ENCODE results near the gene COA7.
"Not testable (repeated sequence)": the region's sequence is repeated elsewhere in the genome, so short reads cannot be mapped to it uniquely, and the experiment has no call there.

COA7 gene

GRCh38 chr1:52697795-52698674 lies at the start of gene COA7:
Gene COA7 (minus strand): TSS chr1:52698347. CDS start chr1:52698326, 21 bp downstream.
- peak; percentile 87 for DNase-seq (ENCODE audit: low spot score)

- DNase-seq (ENCODE audit: low spot score): no peak
Measured at GRCh38 chr1:52747450-52747849, 49.3 kb upstream of the COA7 start.

DNA sequence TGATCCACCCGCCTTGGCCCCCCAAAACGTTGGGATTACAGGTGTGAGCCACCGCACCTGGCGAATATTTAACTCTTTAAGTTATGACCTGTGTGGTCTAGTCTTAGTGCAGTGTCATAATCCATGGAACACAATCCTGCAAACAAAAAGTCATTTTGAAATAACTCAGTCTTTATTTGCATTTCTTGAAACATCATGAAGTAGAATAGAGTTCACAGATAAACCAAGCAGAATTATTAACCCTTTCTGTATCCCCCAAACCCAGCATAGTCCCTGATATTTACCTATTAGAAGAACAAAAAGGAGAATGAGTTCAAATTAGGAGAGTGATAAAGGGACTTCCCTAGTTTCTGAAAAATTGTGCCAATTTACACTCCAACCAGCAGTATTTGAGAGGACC lies 48.0 kb upstream of the COA7 start:
- DNase-seq (ENCODE audit: low spot score): no peak

- DNase-seq (ENCODE audit: low spot score): no peak
Measured at GRCh38 chr1:52741259-52741658, 43.1 kb upstream of the COA7 start.

DNA sequence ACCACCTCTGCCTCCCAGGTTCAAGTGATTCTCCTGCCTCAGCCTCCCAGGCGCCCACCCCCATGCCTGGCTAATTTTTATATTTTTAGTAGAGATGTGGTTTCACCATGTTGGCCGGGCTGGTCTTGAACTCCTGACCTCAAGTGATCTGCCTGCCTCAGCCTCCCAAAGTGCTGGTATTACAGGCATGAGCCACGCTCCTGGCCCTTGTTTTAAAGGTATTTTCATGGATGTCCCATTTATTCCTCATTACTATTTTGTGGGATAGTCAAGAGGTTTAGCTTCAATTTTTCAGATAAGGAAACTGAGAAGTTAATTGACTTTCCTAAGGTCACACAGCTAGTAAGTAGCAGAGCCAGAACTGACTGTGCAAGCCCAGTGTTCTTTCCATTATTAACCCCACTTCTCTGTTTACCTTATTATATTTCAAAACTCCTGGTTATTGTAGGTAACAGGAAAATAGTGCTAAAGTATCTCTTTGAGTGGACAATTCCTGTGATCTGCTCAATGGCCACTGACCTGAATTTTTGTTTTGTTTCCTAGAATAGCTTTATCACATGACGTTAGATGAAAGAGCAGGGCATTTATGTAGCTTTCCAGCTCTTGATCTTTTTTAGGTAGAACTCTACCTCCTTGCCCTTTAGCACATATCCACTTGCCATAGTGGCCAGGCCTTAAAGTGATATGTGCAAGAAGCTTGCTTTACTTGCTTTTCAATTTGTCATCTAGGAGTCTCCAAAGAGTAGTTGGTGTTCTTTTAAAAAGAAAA lies 41.7 kb upstream of the COA7 start:
- DNase-seq (ENCODE audit: low spot score): no peak

DNA sequence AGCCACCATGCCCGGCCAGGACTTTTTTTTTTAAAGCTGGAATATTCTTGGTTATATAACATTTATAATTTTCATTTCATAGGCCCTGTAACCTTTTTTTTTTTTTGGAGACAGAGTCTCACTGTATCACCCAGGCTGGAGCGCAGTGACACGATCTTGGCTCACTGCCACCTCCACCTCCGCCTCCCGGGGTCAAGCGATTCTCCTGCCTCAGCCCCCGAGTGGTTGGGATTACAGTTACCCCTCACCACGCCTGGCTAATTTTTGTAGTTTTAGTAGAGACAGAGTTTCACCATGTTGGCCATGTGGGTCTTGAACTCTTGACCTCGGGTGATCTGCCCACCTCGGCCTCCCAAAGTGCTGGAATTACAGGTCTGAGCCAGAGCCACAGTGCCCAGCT lies 40.7 kb upstream of the COA7 start:
- DNase-seq (ENCODE audit: low spot score): no peak

GRCh38 chr1:52738148-52738547 lies 40.0 kb upstream of the COA7 start:
- no peak for DNase-seq (ENCODE audit: low spot score)

DNA sequence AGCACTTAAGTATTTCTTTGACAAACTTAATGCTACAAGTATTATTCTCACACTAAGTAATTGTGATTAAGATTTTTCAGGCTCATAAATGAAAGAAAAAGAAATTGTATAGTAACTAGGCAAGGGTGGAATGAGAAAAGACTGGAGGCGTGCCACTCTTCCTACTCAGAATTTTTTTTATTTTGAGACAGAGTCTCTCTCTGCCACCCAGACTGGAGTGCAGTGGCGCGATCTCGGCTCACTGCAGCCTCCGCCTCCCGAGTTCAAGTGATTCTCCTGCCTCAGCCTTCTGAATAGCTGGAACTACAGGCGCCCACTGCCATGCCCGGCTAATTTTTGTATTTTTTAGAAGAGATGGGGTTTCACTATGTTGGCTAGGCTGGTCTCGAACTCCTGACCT lies 37.2 kb upstream of the COA7 start:
- not testable (repeated sequence) for DNase-seq (ENCODE audit: low spot score)

GRCh38 chr1:52733368-52733767 lies 35.2 kb upstream of the COA7 start:
- no peak for DNase-seq (ENCODE audit: low spot score)

DNA sequence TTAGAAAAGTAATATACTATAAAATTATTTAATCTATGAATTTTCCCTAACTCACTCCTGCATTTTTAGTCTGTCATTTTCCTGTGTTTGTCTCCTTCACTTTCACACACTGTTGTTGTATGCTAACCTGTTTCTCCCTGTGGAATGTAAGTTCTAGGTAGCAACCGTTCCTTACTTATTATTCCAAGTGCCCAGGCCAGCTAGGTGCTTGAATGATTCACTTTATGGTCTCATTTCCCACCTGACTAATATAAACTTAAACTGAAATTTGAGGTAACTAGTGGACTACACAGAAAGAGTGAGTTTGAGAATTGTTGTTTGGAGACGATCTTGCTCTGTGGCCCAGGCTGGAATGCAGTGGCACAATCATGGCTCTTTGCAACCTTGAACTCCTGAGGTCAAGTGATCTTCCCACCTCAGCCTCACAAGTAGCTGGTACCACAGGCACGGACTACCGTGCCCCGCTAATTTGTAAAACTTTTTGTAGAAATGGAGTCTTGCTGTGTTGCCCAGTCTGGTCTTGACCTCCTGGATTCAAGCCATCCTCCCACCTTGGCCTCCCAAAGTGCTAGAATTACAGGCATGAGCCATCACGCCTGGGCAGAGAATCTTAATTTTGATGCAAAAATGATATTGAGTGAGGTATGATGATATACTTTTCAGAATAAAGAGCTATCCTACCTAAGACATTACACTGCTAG lies 30.0 kb upstream of the COA7 start:
- no peak for DNase-seq (ENCODE audit: low spot score)

GRCh38 chr1:52727114-52727586 lies 29.0 kb upstream of the COA7 start:
- no peak for DNase-seq (ENCODE audit: low spot score)

GRCh38 chr1:52726265-52727113 lies 28.3 kb upstream of the COA7 start, which contains the start of gene ZYG11B:
Gene ZYG11B (plus strand): TSS chr1:52726453. CDS start chr1:52726654, 201 bp downstream.
- DNase-seq (ENCODE audit: low spot score): peak; percentile 82

DNA sequence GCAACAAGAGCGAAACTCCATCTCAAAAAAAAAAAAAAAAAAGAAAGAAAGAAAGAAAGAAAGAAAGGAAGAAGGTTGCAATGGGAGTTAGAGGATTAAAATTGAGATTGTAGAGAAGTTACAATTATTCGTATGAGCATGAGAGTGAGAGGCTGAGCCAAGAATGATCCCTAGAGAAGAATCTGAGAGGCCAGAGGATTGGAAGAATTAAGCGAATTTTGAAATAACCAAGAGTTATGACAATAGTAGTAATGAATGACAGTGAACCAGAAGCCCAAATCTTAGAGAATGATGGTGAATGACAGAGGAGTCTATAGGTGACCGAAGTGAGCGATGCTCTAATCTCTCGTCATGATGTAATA lies 27.7 kb upstream of the COA7 start:
- no peak for DNase-seq (ENCODE audit: low spot score)

DNA sequence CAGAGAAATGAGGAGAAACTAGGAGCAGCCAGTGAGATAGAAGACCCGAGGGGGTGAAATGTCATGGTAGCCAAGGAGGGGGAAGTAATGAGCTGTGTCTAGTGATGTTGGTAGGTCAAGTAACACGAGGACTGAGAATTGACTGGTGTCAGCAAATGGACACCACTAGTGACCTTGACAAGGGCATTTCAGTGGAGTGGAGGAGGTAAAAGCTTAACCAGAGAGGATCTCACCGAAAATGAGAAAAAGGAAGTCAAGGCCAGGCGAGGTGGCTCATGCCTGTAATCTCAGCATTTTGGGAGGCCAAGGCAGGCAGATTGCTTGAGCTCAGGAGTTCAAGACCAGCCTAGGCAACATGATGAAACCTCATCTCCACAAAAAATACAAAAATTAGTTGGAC lies 25.1 kb upstream of the COA7 start:
- no peak for DNase-seq (ENCODE audit: low spot score)

DNA sequence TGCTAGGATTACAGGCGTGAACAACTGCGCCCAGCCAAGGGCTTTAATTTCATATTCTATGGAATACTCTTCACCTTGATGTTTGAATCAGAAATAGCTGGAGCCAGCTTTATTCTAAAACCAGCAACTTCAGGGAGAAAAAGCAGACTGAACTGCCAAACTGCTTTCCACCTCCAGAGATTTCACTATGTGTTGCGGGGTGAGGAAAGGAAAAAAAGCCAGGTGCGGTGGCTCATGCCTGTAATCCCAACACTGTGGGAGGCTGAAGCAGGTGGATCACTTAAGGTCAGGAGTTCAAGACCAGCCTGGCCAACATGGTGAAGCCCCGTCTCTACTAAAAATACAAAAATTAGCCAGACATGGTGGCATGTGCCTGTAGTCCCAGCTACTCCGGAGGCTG lies 17.1 kb upstream of the COA7 start:
- not testable (repeated sequence) for DNase-seq (ENCODE audit: low spot score)

DNA sequence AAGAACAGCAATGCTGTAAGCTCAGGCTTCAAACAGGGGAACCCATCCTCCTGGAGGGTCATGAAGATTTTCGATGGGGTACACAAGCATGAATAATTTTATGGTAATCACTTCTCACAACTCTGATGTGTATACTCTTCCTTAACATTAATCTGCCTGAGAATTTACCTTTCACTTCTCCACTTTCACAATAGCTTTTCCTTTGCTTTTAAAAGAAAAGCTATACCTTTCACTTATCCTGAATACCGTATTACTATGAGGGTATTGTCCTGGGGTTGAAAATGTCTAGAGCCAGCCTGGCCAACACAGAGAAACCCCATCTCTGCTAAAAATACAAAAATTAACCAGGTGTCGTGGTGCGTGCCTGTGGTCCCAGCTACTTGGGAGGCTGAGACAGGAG lies 15.4 kb upstream of the COA7 start:
- DNase-seq (ENCODE audit: low spot score): no peak

GRCh38 chr1:52709016-52709415 lies 10.9 kb upstream of the COA7 start:
- no peak for DNase-seq (ENCODE audit: low spot score)

GRCh38 chr1:52707927-52708655 lies 9.9 kb upstream of the COA7 start:
- no peak for DNase-seq (ENCODE audit: low spot score)

DNA sequence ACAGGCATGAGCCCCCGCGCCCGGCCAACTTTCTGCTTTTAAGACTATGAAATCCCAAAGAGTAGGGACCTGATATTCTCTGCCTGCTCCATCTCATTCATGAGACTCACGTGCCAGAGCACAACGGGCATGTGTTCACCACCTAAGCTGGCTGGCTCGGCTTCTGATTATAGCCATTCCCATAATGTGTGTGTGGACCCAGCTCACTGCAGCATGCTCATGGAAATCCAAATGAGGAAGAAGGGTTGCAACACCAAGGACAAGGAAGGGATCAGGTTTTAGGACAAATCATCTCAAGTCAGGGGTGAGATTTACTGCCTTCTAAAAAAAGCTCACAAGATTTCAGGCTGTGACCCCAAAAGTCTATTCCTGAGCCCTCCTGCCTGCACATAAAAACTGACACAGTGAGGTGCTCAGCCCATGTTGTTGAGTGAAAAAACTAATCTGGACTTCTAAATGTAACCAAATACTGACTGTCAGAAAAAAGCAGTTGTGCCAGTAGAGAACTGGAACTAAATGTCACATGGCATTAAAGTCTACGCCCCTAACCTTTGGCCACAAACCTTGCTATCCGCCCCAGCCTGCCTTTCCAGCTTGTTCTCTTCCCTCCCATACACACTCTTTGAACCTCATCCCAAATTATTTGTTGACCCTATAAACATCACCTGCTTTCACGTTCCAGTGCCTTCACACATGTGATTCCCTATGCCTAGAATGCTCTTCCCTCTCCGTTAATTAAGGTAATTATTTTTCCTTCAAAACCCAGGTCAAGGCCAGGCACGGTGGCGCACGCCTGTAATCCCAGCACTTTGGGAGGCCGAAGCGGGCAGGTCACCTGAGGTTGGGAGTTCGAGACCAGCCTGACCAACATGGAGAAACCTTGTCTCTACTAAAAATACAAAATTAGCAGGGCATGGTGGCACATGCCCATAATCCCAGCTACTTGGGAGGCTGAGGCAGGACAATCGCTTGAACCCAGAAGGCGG lies 9.1 kb upstream of the COA7 start:
- no peak for DNase-seq (ENCODE audit: low spot score)
